HepG2 (cell line): ENCODE results near the gene MOGAT3.

Experiments used
- CEBPG ChIP-seq: IDR thresholded peaks from 2 replicates; pipeline ENCODE4 v1.6.1; 2016
- TF ChIP-seq, protein P1 (sequence below), 2 experiments: sonication (generic) in 1 of 2; formaldehyde crosslinking in 1 of 2; IDR thresholded peaks; 2 replicates each; pipeline versions ENCODE4 v1.4.0 to v1.6.1; 2018 to 2020; ENCODE audit warnings: missing genetic modification reagents in 2 of 2, borderline replicate concordance in 1 of 2, low read depth in 1 of 2, mild to moderate bottlenecking in 1 of 2, missing biosample characterization in 1 of 2

DNA sequence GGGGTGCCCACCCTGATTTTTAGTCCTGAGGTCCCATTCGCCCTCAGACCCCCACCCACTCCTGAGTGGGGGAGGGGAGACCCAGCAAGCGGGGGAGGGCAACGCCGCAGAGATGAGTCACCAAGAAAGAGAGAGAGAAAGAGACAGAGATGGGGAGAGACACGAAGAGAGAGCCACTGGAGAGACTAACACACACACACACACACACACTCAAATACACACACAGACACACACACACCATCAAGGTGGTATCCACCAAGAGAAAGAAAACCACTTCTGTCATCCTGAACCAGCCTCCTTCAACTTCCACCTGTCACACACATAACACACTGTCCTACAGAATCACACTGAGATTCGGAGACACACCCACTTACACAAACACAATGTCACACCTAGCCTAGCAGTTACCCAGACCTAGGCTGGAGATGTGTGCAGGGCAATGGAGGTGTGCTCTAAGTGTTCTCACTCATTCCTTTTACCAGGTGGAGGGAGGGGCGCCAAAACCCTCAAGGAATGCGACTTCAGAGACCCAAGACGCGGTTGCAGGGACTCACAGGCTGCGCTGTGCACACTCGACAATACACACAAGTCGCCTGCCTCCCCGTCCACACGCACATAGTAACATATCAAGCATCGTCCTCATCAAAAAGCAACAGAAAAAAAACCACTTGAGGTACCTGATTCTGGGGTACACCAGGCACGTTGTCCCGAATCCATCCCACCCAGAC lies 31.6 kb downstream of the MOGAT3 start:
- TF ChIP-seq, protein P1, sequence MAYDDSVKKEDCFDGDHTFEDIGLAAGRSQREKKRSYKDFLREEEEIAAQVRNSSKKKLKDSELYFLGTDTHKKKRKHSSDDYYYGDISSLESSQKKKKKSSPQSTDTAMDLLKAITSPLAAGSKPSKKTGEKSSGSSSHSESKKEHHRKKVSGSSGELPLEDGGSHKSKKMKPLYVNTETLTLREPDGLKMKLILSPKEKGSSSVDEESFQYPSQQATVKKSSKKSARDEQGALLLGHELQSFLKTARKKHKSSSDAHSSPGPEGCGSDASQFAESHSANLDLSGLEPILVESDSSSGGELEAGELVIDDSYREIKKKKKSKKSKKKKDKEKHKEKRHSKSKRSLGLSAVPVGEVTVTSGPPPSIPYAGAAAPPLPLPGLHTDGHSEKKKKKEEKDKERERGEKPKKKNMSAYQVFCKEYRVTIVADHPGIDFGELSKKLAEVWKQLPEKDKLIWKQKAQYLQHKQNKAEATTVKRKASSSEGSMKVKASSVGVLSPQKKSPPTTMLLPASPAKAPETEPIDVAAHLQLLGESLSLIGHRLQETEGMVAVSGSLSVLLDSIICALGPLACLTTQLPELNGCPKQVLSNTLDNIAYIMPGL (CRISPR knock-in tag; IDR thresholded peaks at IDR 0.05; ENCODE audit: borderline replicate concordance in 1 of 2, low read depth in 1 of 2): no peak
- no peak for TF ChIP-seq CEBPG (CRISPR knock-in tag)
